CD4-positive, alpha-beta T cell treated with Interleukin-15 for 4 hours (primary cell): ENCODE data around the gene IGFL1.
"Not testable (repeated sequence)": the region's sequence is repeated elsewhere in the genome, so short reads cannot be mapped to it uniquely, and the experiment has no call there.

Experiments
- DNase-seq: peaks from one replicate; pipeline ENCODE4 v3.0.0-alpha.2; 2020; ENCODE audit warnings: low spot score

Gene IGFL1

DNA sequence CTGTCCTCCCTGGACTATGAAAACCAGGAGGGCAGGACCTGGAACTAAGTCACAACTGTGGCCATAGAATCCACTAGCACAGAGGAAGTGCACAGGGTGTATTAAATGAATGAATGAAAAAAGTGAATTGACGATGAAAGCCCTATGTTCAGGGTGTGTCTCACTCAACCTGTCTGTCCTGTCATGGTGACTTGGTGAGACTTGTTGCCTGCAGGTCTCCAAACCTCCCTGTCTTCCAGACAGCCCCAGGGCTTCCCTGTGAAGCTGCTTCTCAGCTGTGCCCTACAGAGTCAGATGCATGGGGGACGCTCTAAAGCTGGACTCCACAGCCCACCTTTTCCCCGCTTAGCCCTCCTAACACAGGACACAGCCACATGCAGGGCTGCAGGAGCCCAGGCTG is 4.8 kb upstream of the IGFL1 start:
- no peak for DNase-seq

DNA sequence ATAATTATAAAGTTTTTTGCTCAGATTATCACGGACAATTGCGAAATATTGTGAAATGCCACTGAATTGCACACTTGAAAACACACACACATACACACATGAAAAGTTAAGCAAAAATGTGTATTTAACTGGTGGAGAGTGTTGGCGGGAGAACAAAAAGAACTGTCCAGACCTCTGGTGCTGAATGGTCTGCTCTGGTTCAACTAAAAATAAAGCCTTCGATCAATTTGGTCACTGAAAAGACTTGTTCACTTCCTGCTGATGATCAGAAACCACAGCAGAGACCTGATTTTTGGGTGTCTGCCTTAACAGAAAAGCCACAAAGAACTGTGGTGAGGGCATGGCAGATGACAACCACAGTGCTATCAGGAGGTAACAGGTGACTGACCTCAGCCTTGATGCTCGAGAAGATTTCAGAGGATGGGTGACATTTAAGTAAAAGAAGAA is 4.0 kb upstream of the IGFL1 start:
- no peak for DNase-seq

DNA sequence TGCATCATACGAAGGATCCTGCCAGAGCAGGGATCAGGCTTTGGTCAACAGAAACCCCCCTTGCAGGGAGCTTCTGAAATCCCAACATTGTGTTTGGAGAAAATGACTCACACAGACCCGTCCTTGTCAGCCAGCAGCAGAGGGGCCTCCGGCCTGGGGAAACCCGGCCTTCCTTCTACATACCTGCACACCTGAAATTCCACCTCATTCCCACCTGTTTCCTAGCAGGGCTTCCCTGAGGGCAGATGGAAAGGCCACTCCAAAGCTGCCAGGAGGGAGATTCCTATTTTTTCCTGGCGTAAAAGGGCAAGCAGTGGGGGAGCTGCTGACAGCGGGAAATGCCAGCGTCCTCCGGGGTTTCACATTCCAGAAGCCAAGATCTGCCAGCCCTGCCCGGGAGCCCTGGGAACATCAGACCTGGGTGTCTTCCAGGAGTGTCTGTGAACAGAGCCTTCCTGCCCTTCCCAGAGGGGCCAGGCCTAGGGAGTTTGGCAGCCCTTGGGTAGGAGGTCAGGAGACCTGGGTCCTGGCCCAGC is 3.0 kb upstream of the IGFL1 start:
- DNase-seq: no peak

- no peak for DNase-seq
Observed at GRCh38 chr19:46232029-46232428, 2.5 kb downstream of the IGFL1 start.

- no peak for DNase-seq
Observed at GRCh38 chr19:46232468-46232867, 2.9 kb downstream of the IGFL1 start.

- DNase-seq: no peak
Observed at GRCh38 chr19:46232938-46233621, 3.5 kb downstream of the IGFL1 start.

DNA sequence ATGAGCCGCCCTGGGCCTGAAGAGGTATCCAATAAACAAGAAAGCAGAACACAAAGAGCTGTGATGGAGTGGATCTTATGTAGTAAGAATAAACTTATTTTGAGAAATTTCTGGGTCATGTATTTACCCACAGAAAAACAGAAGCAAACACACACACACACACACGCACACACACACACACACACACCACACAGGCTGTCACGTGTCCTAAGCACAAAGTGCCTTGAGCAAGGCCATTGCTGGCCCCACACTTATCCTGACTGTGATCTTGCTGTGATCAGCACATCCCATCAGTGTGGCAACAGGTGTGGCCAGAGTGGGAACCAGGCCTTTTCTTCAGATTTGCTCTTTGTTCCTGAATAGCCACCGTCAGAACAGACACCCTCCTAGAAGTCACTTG is 4.3 kb downstream of the IGFL1 start:
- DNase-seq: not testable (repeated sequence)

- DNase-seq: not testable (repeated sequence)
Observed at GRCh38 chr19:46238141-46238540, 8.6 kb downstream of the IGFL1 start.

- no peak for DNase-seq
Observed at GRCh38 chr19:46239193-46240024, 9.9 kb downstream of the IGFL1 start.

DNA sequence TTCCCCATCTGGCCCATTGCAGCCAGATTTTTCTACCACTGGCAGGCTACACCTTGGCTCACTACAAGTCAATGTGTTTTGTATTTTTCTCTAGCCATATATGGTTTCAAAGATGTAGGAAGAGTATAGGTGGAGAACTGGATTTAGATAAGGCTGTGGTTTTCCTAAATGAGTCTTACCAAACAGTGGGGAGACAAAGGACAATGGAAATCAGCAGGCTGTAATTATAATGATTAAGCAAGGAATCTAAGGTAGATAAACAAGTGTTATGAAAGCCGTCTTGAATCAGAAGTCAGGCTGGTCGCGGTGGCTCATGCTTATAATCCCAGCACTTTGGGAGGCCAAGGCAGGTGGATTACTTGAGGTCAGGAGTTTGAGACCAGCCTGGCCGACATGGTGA is 11.2 kb downstream of the IGFL1 start:
- no peak for DNase-seq

DNA sequence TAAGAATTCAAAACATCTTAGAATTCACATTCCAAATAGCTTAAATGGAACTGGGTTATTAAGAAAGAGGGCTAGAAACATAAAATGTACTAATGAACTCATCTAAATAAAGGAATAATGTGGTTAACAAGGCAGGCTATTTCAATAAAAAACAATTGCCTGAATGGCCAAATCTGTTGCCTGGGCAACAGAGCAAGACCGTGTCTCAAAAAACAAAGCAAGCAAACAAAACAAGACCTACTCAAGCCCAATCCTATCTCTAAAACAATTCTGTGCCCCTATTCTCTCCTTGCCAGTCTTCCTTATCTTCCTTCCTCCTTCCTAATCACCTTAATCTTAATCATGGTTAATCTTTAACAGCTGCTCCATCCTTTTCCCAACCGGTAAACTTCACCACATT is 12.1 kb downstream of the IGFL1 start:
- no peak for DNase-seq

DNA sequence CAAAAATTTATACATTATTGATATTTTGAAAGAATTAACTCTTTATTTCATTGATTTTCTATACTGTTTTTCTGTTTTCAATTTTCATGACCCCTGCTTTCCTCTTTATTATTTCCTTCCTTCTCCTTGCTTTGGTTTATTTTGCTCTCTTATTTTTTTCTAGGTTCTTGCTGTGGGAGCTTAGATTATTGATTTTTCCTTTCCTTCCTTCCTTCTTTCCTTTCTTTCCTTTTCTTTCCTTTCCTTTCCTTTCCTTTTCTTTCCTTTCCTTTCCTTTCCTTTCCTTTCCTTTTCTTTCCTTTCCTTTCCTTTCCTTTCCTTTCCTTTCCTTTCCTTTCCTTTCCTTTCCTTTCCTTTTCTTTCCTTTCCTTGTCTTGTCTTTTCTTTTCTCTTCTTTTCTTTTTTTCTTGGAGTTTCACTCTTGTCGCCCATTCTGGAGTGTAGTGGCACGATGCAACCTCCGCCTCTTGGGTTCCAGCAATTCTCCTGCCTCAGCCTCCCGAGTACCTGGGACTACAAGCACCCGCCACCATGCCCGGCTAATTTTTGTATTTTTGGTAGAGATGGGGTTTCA is 13.6 kb downstream of the IGFL1 start:
- not testable (repeated sequence) for DNase-seq

GRCh38 chr19:46250076-46250735 is 20.7 kb downstream of the IGFL1 start:
- no peak for DNase-seq

DNA sequence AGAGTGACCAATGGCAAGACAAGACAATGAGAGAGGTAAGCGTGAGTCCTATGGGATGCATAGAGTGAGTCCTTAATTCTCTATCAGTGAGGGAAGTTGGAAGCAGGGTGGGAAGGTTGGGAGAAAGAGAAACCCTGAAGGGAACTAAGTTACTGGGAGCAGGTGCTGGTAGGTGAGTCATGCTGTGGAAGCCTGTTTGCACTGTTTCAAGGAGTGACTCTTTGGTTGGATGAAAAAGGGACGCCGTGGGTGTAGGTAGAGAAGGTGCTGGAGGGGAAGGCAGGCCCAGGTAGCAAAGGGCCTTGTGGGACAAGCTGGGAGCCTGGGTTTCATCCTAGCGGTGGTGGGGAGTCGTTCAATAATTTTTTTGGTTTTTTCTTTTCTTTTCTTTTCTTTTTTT is 21.9 kb downstream of the IGFL1 start:
- no peak for DNase-seq

DNA sequence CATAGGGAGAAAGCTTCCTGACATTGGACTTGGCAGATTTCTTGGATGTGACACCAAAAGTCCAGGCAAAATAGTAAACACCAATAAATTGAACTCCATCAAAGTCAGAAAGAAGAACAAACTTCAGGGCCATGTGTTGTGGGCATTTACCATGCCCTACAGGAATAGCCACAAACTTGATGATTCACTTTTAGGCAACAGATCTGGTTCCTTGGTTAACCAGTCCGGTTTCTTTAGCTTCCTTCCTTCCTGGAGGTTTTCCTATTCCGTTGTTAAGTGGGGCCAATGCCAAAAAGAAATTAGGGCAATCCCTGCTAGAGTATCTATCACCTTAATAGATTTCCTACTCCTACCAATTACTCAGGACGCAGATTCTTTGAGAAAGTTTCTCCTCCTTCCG is 25.2 kb downstream of the IGFL1 start:
- no peak for DNase-seq

DNA sequence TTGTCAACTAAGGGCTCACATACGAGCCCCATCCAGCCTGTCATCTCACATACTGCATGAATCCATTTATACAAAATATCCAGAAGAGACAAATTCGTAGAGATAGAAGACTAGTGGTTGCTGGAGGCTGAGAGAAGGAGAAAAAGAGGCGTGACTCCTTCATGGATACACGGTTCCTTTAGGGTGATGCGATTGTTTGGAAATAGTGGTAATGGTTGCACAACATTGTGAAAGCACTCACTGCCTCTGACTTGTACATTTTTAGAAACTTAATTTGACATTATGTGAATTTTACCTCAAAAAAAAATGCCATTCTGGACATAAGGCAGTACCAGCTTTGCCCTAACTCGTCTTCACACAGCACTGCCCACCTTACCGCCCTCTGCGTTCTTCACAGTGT is 27.3 kb downstream of the IGFL1 start:
- DNase-seq: no peak

GRCh38 chr19:46261501-46261900 is 32.0 kb downstream of the IGFL1 start:
- not testable (repeated sequence) for DNase-seq

- DNase-seq: peak; percentile 61
Observed at GRCh38 chr19:46262684-46263296, 33.2 kb downstream of the IGFL1 start.

DNA sequence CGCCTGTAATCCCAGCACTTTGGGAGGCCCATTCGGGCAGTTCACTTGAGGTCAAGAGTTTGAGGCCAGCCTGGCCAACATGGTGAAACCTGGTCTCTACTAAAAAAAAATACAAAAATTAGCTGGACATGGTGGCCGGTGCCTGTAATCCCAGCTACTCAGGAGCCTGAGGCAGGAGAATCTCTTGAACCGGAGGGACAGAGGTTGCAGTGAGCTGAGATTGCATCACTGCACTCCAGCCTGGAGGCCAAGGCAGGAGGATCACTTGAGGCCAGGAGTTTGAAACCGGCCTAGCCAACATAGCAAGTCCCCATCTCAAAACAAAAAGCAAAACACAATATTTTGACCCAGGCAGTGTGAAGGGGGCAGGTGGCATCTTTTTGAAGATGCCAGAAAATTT is 35.3 kb downstream of the IGFL1 start:
- not testable (repeated sequence) for DNase-seq

DNA sequence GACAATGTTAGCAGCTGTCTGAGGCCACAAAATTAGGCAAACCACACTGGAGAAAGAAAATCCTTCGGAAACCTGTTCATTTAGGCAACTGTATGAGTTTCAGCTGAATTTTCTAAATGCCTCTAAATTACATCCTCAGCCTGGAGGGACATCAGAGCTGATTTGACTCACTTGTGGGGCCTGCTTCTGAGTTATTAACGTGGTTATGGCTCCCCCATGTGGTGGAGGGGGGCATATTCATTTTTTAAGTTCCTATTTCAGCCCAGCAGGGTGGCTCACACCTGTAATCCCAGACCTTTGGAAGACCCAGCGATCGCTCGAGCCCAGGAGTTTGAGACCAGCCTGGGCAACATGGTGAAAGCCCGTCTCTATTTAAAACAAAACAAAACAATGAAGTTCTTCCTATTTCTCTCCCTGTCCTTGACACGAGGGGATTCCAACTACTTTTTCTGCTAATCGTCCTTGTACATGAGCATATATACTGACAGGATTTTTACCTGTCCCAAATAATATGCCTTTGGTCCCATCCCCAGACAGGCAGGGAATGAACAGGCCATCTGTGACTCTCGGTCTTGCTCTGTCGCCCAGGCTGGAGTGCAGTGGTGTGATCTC is 35.8 kb downstream of the IGFL1 start:
- peak; percentile 74 for DNase-seq

DNA sequence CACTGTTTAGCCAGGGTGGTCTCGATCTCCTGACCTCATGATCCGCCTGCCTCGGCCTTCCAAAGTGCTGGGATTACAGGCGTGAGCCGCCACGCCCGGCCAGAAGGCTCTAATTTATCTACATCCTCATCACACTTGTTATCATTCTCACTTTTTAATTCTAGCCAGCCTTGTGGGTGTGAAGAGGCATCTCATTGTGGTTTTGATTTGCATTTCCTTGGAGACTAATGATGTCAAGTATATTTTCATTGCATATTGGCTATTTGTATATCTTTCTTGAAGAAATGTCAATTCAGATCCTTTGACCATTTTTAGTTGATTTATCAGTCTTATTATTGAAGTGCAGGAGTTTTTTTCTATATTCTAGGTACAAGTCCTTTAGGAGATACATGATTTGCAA is 39.6 kb downstream of the IGFL1 start:
- DNase-seq: no peak
